Upper lobe of left lung (tissue), 6 donors: ENCODE measurements around the gene TMEM221. TPM values are rescaled to one million over a fixed set of nuclear protein-coding genes. Genes with fewer than 3 reads are reported as not detected.

Source experiments
- ATAC-seq, 2 donors: fragments of 200-7000 bp; cut with Tn5 transposase; one replicate each; pipeline ENCODE4 v1.9.1; 2022; ENCODE audit warnings: mild to moderate bottlenecking in 2 of 2, moderate library complexity in 2 of 2; ENCODE audit not compliant: low FRiP score in 2 of 2
- DNase-seq, 2 donors: peaks; one replicate each; pipeline ENCODE4 v3.0.0-alpha.2; 2019 to 2020
- H3K27ac ChIP-seq, 4 donors: fragments of 200-600 bp; sonication (generic); one replicate each; pipeline ENCODE4 v1.5.1; 2016 to 2019
- H3K27me3 ChIP-seq, 4 donors: fragments of 200-600 bp; sonication (generic); one replicate each; pipeline ENCODE4 v1.5.1; 2017 to 2019
- H3K36me3 ChIP-seq, 4 donors: fragments of 200-600 bp; sonication (generic); one replicate each; pipeline ENCODE4 v1.5.1; 2016 to 2019
- H3K4me1 ChIP-seq, 4 donors: fragments of 200-600 bp; sonication (generic); one replicate each; pipeline ENCODE4 v1.5.1; 2018 to 2019
- H3K4me3 ChIP-seq, 4 donors: fragments of 200-600 bp; sonication (generic); one replicate each; pipeline ENCODE4 v1.5.1; 2017 to 2019; ENCODE audit warnings: mild to moderate bottlenecking in 2 of 4, moderate library complexity in 1 of 4
- H3K9me3 ChIP-seq, 4 donors: fragments of 200-600 bp; sonication (generic); one replicate each; pipeline ENCODE4 v1.5.1; 2018 to 2019
- CTCF ChIP-seq, 6 experiments: fragments of 450-650 bp in 4 of 6; fragments of 200-600 bp in 2 of 6; sonication (generic) in 2 of 6; IDR thresholded peaks; one replicate each; pipeline ENCODE4 v1.5.1; 2016 to 2019; ENCODE audit warnings: antibody characterized with exemption in 6 of 6
- EP300 ChIP-seq, 4 donors: sonication (generic); formaldehyde crosslinking; IDR thresholded peaks; one replicate each; pipeline ENCODE4 v1.5.1; 2017; ENCODE audit warnings: antibody characterized with exemption in 4 of 4, control low read depth in 2 of 4
- POLR2A ChIP-seq, 4 donors: fragments of 450-650 bp; IDR thresholded peaks; one replicate each; pipeline ENCODE4 v1.5.1; 2016 to 2017; ENCODE audit warnings: antibody characterized with exemption in 4 of 4, mild to moderate bottlenecking in 2 of 4
- POLR2AphosphoS5 ChIP-seq, 2 donors: sonication (generic); formaldehyde crosslinking; IDR thresholded peaks; one replicate each; pipeline ENCODE4 v1.5.1; 2017; ENCODE audit warnings: antibody characterized with exemption in 2 of 2
- whole genome bisulfite sequencing, 2 donors: methylation state at CpG; one replicate each; pipeline ENCODE4 v1.1.5; 2017 to 2018; 5-methylcytosine and 5-hydroxymethylcytosine counted together
- total RNA-seq, 6 donors: library from RNA; depleted of rRNA in 4 of 6; stranded (reverse); fragments of >200 nt in 4 of 6; gene quantifications; one replicate each; pipeline versions ENCODE4 v1.1.0 to v1.2.1, GENCODE V29; 2016 to 2021
- donor health status: DM: no; HTN: no; CAD: no; lungs with moderate emphysema.
- donor health status: DM: no; HTN: yes; CAD: no; lungs with severe emphysema.

Gene TMEM221
- total RNA-seq, 6 donors from 2014 or later: 0.14 TPM; not detected in 5

- 91 to 98% methylated on average over 18 to 19 of the region's 20 CpGs for WGBS, 2 donors
- TF ChIP-seq EP300 (IDR thresholded peaks at IDR 0.05): no peak
- H3K9me3 ChIP-seq: no peaks in the 10 kb centered on the region
- H3K36me3 ChIP-seq: peaks cover 0 to 13% (median 8%) of the 10 kb centered on the region in 4 donors
- no peak overlapping the region for H3K27ac ChIP-seq
- DNase-seq: peak in 1 of 2 donors; percentile 69
- no peak overlapping the region for H3K4me3 ChIP-seq
- peaks cover 5 to 25% (median 11%) of the 10 kb centered on the region in 4 donors for H3K4me1 ChIP-seq
- no peaks in the 10 kb centered on the region for H3K27me3 ChIP-seq
- no peak for ATAC-seq
Measured at GRCh38 chr19:17423429-17424208, 24.8 kb downstream of the TMEM221 start.

DNA sequence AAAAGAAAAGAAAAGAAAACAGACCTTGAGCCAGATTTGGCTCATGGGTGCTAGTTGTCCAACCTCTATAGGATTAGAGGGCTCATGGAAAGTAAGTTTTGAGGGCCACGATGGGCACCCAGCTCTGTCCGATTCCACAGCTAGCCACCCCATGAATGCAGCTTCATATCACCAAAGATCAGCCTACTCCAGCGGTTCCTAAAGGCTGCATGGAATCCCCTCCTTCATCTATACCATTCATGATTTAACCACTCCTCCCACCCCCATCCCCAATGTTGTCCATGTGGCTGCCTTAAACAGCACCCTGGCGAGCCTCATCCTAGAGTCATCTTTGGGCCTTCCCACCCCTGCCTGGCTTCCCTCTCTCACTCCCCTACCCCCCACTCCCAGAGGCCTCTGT, 26.5 kb downstream of the TMEM221 start:
- 95 to 100% methylated on average over 4 of the region's 4 CpGs for WGBS, 2 donors
- Histone ChIP-seq H3K36me3 (peaks cover 0 to 13% (median 8%) of the 10 kb centered on the region in 4 donors), H3K27me3 (no peaks in the 10 kb centered on the region), H3K4me3 (no peak overlapping the region), H3K9me3 (no peaks in the 10 kb centered on the region), H3K27ac (no peak overlapping the region), H3K4me1 (peaks cover 5 to 25% (median 11%) of the 10 kb centered on the region in 4 donors)
- TF ChIP-seq POLR2A (IDR thresholded peaks at IDR 0.05) (no peak), EP300 (IDR thresholded peaks at IDR 0.05) (no peak), CTCF (IDR thresholded peaks at IDR 0.05) (no peak)
- DNase-seq (no peak), ATAC-seq (no peak)

GRCh38 chr19:17420475-17420924, 28.0 kb downstream of the TMEM221 start:
- TF ChIP-seq EP300 (IDR thresholded peaks at IDR 0.05) (no peak), POLR2A (IDR thresholded peaks at IDR 0.05) (no peak), CTCF (IDR thresholded peaks at IDR 0.05) (peak in 3 of 6 experiments; percentile 10 to 47 (median 30)), POLR2AphosphoS5 (IDR thresholded peaks at IDR 0.05) (peak in 1 of 2 donors; percentile 29)
- peak overlapping the region; percentile 68 to 93 (median 78) for H3K27ac ChIP-seq
- peaks cover 0 to 13% (median 8%) of the 10 kb centered on the region in 4 donors for H3K36me3 ChIP-seq
- H3K27me3 ChIP-seq: no peaks in the 10 kb centered on the region
- H3K9me3 ChIP-seq: no peaks in the 10 kb centered on the region
- peak; percentile 37 to 54 for ATAC-seq
- peak; percentile 44 to 82 for DNase-seq
- 8 to 45% methylated on average over 2 to 12 of the region's 25 CpGs for WGBS, 2 donors
- H3K4me1 ChIP-seq: peaks cover 5 to 25% (median 11%) of the 10 kb centered on the region in 4 donors
- peak overlapping the region; percentile 83 to 93 (median 90) for H3K4me3 ChIP-seq

- H3K4me3 ChIP-seq: peak within 1 kb of the TSS; percentile 83 to 93 (median 90)
- TF ChIP-seq CTCF (IDR thresholded peaks at IDR 0.05): no peak
- TF ChIP-seq POLR2A (IDR thresholded peaks at IDR 0.05): peak in 2 of 4 donors; percentile 31 to 55
- TF ChIP-seq POLR2AphosphoS5 (IDR thresholded peaks at IDR 0.05): peak; percentile 86 to 92
- peak in 2 of 4 donors; percentile 46 to 61 for TF ChIP-seq EP300 (IDR thresholded peaks at IDR 0.05)
- ATAC-seq (peak; percentile 98 to 100), DNase-seq (peak; percentile 97 to 99)
- 1% methylated on average over 24 to 46 of the region's 85 CpGs for WGBS, 2 donors
- H3K27ac ChIP-seq: peak within 1 kb of the TSS; percentile 68 to 93 (median 78)
- H3K9me3 ChIP-seq: no peaks in the 10 kb centered on the region
- peaks cover 5 to 22% (median 11%) of the 10 kb centered on the region in 4 donors for H3K4me1 ChIP-seq
- H3K27me3 ChIP-seq: no peaks in the 10 kb centered on the region
- peaks cover 0 to 13% (median 8%) of the 10 kb centered on the region in 4 donors for H3K36me3 ChIP-seq
Measured at GRCh38 chr19:17419621-17420474, 28.6 kb downstream of the TMEM221 start, which contains the start of gene MVB12A. Gene MVB12A, plus strand, starts transcription at chr19:17420047. Its CDS starts 89 bp downstream, at chr19:17420136.
